Stimulated activated CD4-positive, alpha-beta T cell treated with anti-CD3 and anti-CD28 coated beads, Interleukin-2, amount 100 ng/mL, for 48 hours (primary cell): ENCODE results near the gene FSCN2.

Experiments
- DNase-seq, 2 donors: peaks; one replicate each; pipeline ENCODE4 v3.0.0-alpha.2; 2020

FSCN2 gene

GRCh38 chr17:81542431-81543338 lies 14.5 kb downstream of the FSCN2 start:
- DNase-seq = no peak

- DNase-seq = no peak
Measured at GRCh38 chr17:81543339-81543675, 15.1 kb downstream of the FSCN2 start.

GRCh38 chr17:81543756-81544155 lies 15.6 kb downstream of the FSCN2 start:
- no peak for DNase-seq

- DNase-seq = no peak
Measured at GRCh38 chr17:81544281-81544974, 16.3 kb downstream of the FSCN2 start.

- no peak for DNase-seq
Measured at GRCh38 chr17:81545160-81545949, 17.2 kb downstream of the FSCN2 start.

DNA sequence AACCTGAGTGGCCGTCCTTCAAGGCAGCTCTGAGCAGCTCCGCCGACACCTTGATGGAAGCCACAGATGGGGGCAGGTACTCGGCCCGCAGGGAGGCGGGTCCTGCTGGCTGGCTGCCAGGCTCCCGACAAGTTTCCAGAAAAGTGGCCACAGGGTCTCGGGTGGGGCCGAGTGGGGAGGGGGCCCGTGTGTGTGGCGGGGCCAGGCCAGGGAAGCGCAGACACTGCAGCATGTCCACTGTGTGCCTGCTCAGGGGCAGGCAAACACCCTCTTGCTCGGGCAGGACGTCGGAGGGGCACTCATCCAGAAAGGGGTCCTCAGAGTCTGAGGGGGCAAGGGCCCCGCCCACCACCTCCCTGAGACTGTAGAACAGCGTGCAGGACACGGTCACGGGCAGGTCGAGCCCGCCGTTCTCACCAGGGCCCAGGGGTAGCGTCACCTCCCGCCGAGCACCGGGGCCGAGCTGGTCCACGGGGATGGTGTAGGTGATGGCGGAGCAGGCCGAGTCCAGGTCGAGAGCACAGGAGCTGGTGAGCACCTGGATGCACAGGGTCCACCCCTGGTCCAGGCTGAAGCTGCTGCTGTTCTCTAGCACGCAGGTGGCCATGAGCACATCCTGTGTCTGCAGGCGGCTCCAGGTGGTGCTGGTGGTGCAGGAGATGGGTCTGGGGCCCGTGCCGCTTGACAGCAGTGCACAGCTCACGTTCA lies 18.9 kb downstream of the FSCN2 start:
- DNase-seq = no peak

DNA sequence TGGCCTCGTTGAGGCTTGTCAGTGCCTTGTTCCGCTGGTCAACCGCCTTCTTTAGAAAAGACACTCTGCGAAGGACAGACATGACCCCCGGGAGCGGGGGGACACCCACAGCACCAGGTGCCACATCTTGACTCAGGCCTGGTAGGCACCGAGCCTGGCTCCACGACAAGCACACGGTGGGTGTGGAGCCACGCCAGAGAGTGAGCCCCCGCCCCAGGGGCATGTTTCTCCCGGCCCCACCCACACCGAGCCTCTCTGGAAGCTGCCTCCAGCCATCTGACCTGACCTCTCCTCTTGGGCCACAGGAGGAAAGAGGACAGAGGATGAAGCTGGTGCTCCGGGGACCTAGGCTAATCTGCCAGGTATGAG lies 19.4 kb downstream of the FSCN2 start:
- no peak for DNase-seq

DNA sequence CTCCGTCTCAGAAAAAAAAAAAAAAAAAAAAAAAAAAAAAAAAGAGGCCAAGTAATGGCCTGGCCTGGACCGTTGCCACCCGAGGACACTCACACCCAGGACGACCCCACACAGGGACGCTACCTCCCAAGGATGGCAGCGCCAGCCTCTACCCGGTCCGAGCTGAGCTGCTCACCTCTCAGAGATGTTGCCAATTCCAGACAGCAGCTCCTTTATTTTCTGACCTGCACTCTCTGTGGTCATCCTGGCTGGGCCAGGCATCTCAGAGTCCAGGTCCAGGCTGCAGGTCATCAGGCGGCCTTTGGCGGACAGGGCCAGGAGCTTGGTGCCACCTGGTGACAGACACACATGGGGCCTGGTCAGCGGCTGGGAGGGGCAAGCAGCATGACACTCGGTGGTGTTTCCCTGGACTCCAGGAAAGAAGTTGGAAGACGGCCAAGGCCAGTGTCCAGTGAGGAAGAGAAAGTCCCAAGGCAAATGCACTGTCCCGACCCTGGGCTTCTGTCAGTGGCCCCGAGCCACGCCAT lies 20.9 kb downstream of the FSCN2 start:
- no peak for DNase-seq

- DNase-seq = no peak
Measured at GRCh38 chr17:81549826-81550225, 21.6 kb downstream of the FSCN2 start.

- no peak for DNase-seq
Measured at GRCh38 chr17:81550285-81550684, 22.1 kb downstream of the FSCN2 start.

DNA sequence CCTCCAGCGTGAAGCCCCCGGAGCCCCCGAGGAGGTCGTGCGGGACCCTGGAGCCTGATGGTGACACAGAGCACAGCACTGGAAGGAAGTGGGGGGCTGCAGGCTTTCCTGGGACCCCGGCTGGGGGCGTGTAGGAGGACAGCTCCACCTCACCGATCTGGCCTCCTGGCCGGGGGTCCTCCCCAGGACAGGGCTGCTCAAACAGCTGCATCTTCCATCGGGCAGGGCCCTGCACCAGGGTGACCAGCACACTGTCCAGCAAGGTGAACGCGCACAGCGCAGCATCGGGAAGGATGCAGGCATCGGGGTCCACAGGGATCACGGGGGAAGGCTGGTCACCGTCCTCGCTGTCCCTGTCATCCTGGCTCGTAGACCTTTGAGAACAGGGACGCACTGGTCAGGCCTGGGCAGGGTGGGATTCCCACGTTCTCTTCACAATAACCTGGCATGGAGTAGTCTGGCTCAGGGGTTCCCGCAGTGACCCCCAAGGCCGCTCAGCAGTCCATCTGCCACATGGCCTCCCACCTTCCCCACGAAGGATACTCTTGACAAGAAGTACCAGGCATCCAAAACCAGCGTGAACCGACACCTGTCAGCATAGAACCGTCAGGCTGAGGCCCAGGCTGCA lies 22.8 kb downstream of the FSCN2 start:
- DNase-seq = no peak

- peak in 1 of 2 donors; percentile 13 for DNase-seq
Measured at GRCh38 chr17:81551458-81552243, 23.5 kb downstream of the FSCN2 start.

DNA sequence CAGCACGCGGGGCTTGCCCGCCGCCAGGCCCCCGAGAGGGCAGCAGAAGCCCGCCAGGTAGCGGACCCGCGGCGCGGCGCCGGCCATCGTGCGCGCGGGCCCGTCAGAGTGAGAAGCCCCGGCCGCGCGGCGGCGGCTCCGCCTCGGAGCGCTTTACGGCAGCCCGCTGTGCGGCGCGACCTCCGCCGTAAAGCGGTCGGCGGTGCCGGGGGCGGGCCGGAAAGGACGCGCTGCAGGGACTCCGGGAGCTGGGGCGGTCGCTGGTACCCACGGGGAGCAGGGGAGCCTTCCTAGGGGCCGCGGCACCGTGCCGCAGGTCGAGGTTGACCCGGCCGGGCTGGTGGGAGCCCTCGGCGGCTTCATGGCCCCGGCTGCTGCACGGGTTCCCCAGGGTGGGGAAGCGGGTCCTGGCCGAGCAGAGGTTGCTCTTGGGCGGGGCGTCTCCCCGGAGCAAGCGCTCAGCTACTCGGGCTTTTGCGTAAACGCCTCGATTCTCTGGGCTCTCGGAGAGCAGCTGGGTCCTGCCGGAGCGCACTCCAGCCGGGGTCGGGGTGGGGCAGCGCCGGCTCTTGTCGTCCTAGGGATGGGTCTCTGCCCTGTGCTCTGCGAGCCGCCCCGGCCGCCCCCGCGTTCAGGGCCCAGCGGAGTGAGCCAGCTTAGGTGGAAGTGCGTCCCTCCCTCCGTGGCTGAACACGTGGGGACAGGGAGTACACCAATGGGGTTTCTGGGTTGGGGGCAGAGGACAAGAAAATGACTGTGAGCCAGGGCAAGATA lies 24.3 kb downstream of the FSCN2 start, which contains the start of gene FAAP100:
Gene FAAP100 (minus strand): TSS at position 110 of the 774 bp plus-strand sequence. CDS start 23 bp downstream, at position 87.
- DNase-seq = peak; percentile 74 to 85

DNA sequence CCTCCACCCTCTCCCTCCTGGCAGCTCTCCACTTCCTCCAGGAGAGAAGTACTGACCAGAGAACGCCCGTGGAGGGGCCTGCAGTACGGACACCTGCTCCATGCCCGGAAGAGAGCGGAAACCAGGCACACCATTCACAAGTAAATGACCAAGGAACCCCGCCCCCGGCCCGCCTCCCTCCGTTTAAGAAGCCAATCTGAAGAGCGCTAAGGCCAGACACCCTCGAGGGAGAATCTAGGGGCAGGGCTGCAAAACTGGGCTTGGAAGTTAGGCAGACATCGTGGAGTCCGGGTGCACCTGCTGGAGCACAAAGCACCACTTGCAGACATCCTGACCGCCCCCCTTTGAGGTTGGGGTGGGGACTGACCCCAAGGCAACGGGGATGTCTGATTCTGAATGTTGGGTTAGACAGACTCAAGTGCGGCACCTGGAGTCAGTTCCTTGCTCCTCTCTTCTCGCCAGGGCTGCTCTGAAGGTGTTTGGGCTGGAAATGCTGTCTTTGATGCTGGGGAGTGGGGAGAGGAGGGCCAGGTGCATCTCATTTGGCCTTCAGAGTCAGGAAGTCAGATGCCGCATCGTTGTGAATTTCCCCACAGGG lies 24.9 kb downstream of the FSCN2 start:
- DNase-seq = peak; percentile 70 to 72

DNA sequence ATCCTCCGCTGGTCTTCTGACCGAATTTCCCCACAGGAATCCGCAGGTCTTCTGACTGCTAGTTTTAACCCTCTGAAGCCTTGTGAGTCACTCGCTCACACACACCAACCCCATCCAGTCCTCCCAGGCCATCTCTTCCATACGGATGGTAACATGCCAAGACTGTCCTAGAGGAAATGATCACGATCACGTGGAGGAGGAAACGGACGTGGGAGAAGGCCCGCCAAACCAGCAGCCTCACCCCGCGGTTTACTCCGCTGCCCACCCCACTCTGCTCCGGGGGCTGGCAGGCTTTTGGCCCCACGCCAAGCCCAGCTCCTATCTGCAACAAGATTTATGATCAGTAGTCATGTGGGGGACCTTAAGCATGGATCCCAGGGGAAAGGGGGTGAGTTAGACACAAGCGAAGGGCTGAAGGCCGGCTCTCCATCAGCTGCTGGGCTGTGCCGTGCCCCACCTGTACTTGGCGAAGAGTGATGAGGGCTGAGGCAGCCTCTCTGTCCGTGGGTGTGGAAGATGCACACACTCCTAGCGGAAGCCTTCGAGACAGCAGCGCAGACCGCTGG lies 25.5 kb downstream of the FSCN2 start:
- no peak for DNase-seq

GRCh38 chr17:81556175-81556691 lies 28.1 kb downstream of the FSCN2 start:
- DNase-seq = no peak

DNA sequence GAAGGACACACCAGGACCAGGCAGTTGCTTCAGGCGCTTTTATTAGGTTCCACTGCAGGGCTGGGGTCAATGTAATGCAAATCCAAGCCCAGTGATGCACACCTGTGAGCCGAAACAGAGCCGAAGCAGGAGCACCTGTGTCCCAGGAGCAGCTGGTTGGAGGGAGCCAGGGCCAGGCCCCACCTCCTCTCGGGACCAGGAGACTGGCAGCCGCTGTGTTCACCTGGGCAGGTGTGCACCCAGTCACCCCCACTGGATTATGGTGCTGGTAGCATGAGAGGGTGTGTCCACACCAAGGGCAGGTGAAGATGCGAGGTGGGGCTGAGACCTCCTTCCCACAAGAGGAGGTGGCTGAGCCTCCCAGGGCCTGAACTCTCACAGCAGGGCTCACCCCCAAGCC lies 28.7 kb downstream of the FSCN2 start:
- DNase-seq = no peak

DNA sequence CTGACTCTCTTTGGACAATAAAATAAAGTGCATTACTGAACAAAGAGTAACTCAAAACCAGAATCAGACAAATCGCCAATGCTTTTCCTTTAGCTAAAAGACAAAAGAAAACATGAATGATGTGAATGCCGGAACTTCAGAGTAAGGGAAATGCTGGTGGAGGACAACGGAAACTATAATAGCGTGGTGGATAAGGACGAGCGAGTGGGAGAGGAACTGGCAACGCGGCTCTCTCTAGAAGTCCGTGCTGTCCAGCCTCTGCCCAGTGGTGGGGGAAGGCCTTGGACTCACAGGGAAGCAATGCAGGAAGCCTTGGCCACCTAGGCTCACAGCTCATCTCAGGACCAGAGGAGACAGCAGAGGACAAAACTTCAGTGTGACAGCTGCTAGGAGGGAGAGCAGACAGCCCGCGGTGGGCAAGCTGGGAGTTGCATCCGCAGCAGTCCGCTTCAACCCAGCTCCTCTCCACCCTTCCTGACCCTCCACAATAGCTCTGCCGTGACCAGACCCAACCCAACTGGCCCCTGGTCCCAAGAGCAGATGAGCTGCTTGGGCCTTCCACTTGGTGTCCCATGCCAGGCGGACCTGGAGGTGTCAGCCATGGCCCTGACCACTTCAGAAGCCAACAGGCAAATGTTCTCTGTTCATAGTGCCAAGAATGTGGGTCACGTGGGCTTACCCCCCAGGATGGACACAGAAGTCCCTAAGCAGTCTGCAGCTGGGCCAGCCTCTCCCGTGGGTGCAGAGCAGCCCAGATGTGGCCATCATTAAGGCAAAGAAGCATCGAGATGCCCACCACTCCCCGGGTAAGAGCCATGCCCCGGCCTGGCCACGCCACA lies 29.3 kb downstream of the FSCN2 start:
- no peak for DNase-seq
